Naive thymus-derived CD8-positive, alpha-beta T cell (primary cell): ENCODE measurements around the gene SEPTIN7. TPM values are rescaled to one million over a fixed set of nuclear protein-coding genes. Genes with fewer than 3 reads are reported as not detected.

ENCODE experiments used
- ATAC-seq, 2 donors: fragments of 150-1000 bp; cut with Tn5 transposase in 1 of 2; sonication (Bioruptor Pico), chemical (Tn5 transposase) in 1 of 2; 1 replicate in 1 of 2; 2 replicates in 1 of 2; pipeline ENCODE4 v1.10.0; 2021; ENCODE audit warnings: mild to moderate bottlenecking in 2 of 2, moderate library complexity in 2 of 2
- POLR2A ChIA-PET: fragments of 350-600 bp; sonication (Branson Sonifier 250); formaldehyde crosslinking; loops from one replicate; lab custom pipeline; 2021; ENCODE audit warnings: antibody characterized with exemption; lab: Charles Lee
- DNase-seq, 10 donors: peaks; one replicate each; pipeline versions ENCODE4 v3.0.0 to v3.0.0-alpha.2; 2020 to 2022
- H3K27ac Mint-ChIP-seq, 10 donors: one replicate each; pipeline ENCODE4 v1.8.0; 2020 to 2022; ENCODE audit warnings: mild to moderate bottlenecking in 10 of 10, mixed read lengths in 10 of 10, moderate library complexity in 4 of 10, inconsistent platforms in 1 of 10
- H3K27me3 Mint-ChIP-seq, 5 donors: one replicate each; pipeline ENCODE4 v1.8.0; 2021 to 2022; ENCODE audit warnings: mixed read lengths in 5 of 5
- H3K36me3 Mint-ChIP-seq, 3 donors: one replicate each; pipeline ENCODE4 v1.8.0; 2020 to 2022; ENCODE audit warnings: mixed read lengths in 3 of 3, mild to moderate bottlenecking in 2 of 3, inconsistent platforms in 1 of 3
- H3K4me1 Mint-ChIP-seq, 4 donors: one replicate each; pipeline ENCODE4 v1.8.0; 2021 to 2022; ENCODE audit warnings: mixed read lengths in 4 of 4
- H3K4me3 Mint-ChIP-seq, 10 donors: one replicate each; pipeline ENCODE4 v1.8.0; 2020 to 2022; ENCODE audit warnings: mild to moderate bottlenecking in 10 of 10, mixed read lengths in 10 of 10, moderate library complexity in 6 of 10, inconsistent platforms in 1 of 10
- H3K9me3 Mint-ChIP-seq, 9 donors: one replicate each; pipeline ENCODE4 v1.8.0; 2020 to 2022; ENCODE audit warnings: mixed read lengths in 9 of 9, mild to moderate bottlenecking in 3 of 9, inconsistent platforms in 1 of 9, moderate library complexity in 1 of 9
- polyA plus RNA-seq, 3 donors: library from polyadenylated mRNA; unstranded; fragments of 300-500 nt; fragmentation: Illumina TruSeq; gene quantifications; one replicate each; pipeline ENCODE4 v1.2.3, GENCODE V29; 2021
- total RNA-seq, 8 experiments: library from RNA in 2 of 8; stranded (reverse) in 2 of 8; gene quantifications; one replicate each; pipeline ENCODE4 v1.2.3 and lab custom pipeline; 2021 to 2026

The SEPTIN7 gene
- total and polyA plus RNA-seq, 5 experiments from 2014 or later = 244 to 693 (median 488) TPM

- peak overlapping the region in 4 of 10 donors; percentile 2 to 71 (median 38) for H3K27ac Mint-ChIP-seq
- H3K36me3 Mint-ChIP-seq = peaks cover 0 to 60% (median 39%) of the 10 kb centered on the region in 3 donors
- no peak overlapping the region for H3K4me3 Mint-ChIP-seq
These were observed 49.1 kb downstream of the SEPTIN7 start for GRCh38 chr7:35849954-35850353.

More at GRCh38 chr7:35849954-35850353, 49.1 kb downstream of the SEPTIN7 start:
- Mint-ChIP-seq H3K9me3 (no peaks in the 10 kb centered on the region), H3K27me3 (no peaks in the 10 kb centered on the region), H3K4me1 (peaks cover 23 to 72% (median 62%) of the 10 kb centered on the region in 4 donors)
- DNase-seq = no peak
- POLR2A ChIA-PET = no interaction called here
- no peak for ATAC-seq

Other genes starting within 250 kb of the SEPTIN7 start
- gene HERPUD2, start 105.9 kb upstream of the SEPTIN7 start, total RNA-seq = 10 to 100 TPM; 65.2 to 72.8 TPM
- 10 to 100 TPM; 58.7 to 78.2 (median 75.9) TPM for gene HERPUD2, start 105.9 kb upstream of the SEPTIN7 start, polyA plus RNA-seq